Omental fat pad (tissue), 4 donors: ENCODE data around the gene ZNF783. TPM values are rescaled to one million over a fixed set of nuclear protein-coding genes. Genes with fewer than 3 reads are reported as not detected.

ENCODE experiments used
- ATAC-seq: fragments of 150-250 bp; one replicate; pipeline ENCODE4 v1.9.1; 2016; ENCODE audit warnings: mild to moderate bottlenecking, moderate library complexity; ENCODE audit not compliant: low FRiP score
- DNase-seq: peaks from one replicate; pipeline ENCODE4 v3.0.0-alpha.2; 2019; ENCODE audit warnings: low spot score
- CTCF ChIP-seq, 3 donors: fragments of 450-650 bp; IDR thresholded peaks; one replicate each; pipeline ENCODE4 v1.5.1; 2016 to 2017; ENCODE audit warnings: antibody characterized with exemption in 3 of 3, mild to moderate bottlenecking in 3 of 3, moderate library complexity in 2 of 3
- total RNA-seq, 4 donors: library from RNA; depleted of rRNA; stranded (reverse); fragments of >200 nt; gene quantifications; one replicate each; pipeline ENCODE4 v1.1.0, GENCODE V29; 2016

ZNF783 gene
- total RNA-seq, 4 donors from 2014 or later: 9.7 to 24.6 (median 15.9) TPM

DNA sequence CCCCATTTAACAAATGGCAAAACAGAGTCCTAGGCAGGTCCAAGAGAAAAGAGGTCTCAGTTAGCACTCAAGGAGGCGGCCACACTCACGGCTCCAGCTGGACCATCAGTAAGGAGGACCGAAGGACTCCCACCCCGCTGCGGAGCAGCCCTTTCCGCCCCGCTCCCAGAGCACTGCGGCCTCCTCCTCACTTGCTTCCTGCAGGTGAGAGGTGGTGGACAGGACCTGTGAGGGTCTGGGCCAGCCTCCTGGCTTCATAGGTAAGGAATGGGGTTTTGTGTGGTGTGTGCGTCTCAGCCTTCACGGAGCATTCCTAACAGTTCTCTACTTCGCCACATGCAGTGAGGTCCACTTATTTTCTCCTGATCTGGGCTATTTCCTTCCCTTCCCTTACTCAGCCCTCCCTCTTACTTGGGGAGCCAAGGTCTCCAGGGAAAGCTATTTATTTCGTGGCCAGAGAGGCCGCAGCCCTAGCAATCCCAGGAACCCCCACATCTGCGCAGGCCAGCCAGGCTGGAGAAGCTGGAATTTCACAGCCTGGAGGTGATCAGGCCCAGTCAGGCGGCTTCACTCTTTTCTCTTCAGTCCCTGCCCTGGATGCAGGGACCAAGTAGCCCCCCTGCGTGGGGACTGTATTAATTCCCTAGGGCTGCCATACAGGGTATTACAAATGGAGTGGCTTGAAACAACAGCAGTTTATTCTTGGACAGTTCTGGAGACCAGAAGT is 45.9 kb downstream of the ZNF783 start:
- ATAC-seq (no peak), DNase-seq (no peak)
- no peak for TF ChIP-seq CTCF (IDR thresholded peaks at IDR 0.05)

GRCh38 chr7:149310113-149310836 is 48.3 kb downstream of the ZNF783 start:
- DNase-seq (no peak), ATAC-seq (no peak)
- no peak for TF ChIP-seq CTCF (IDR thresholded peaks at IDR 0.05)

DNA sequence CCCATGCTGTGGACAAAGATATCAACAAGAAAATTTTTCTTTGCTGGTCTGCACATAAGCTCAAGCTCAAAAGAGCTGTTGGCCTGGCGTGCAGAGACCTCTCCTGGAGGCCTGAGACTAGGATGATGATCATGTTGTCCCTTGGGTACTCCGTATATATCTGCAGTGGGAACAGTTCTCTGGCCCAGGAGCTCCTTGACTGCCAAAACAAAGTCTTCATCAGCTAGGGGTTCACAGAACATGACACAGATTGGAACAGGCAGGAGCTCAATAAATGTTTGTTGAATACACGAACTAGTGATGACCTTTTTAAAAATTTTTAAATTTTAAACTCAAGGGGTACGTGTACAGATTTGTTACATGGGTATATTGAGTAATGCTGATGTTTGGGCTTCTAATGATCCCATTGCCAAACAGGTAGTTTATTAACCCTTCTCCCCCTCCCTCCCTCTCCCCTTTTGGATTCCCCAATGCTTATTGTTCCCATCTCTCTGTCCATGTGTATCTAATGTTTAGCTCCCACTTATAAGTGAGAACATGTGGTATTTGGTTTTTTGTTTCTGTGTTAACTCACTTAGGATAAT is 49.1 kb downstream of the ZNF783 start:
- DNase-seq (no peak), ATAC-seq (no peak)
- no peak for TF ChIP-seq CTCF (IDR thresholded peaks at IDR 0.05)

GRCh38 chr7:149313981-149314380 is 52.0 kb downstream of the ZNF783 start:
- no peak for ATAC-seq
- DNase-seq: no peak
- TF ChIP-seq CTCF (IDR thresholded peaks at IDR 0.05): no peak

DNA sequence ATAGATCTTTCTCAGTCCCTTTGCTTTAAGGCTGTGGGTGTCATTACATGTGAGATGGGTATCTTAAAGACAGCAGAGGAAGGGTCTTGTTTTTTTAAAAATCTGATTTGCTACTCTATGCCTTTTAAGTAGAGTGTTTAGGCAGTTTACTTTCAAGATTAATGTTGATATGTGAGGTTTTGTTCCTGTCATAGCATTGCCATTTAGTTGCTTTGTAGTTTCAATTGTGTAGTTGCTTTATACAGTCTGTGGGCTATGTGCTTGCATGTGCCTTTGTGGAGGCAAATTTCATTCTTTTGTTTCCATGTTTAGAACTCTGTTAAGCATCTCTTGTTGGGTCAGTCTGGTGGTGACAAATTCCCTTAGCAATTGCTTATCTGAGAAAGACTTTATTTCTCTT is 54.6 kb downstream of the ZNF783 start:
- ATAC-seq: no peak
- DNase-seq: no peak
- TF ChIP-seq CTCF (IDR thresholded peaks at IDR 0.05): no peak

DNA sequence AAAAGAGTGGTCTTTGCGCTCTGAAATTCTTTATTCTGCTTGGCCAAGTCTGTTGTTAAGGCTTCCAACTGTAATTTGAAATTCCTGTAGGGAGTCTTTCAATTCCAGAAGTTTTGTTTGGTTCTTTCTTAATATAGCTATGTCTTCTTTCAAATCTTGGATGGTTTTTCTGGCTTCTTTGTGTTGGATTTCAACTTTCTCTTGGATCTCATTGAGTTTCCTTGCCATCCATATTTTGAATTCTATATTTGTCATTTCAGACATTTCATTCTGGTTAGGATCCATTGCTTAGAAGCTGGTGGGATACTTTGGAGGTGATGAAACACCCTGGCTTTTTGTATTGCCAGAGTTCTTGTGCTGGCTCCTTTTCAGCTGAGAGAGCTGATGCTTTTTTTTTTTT is 55.5 kb downstream of the ZNF783 start:
- TF ChIP-seq CTCF (IDR thresholded peaks at IDR 0.05): no peak
- DNase-seq (no peak), ATAC-seq (no peak)
